Measurements from ENCODE around the gene RPH3AL.
"Not testable (repeated sequence)": the region's sequence is repeated elsewhere in the genome, so short reads cannot be mapped to it uniquely, and the experiment has no call there.

The RPH3AL gene

GRCh38 chr17:335691-336090, 16.9 kb downstream of the RPH3AL start:
- no peak for DNase-seq

DNA sequence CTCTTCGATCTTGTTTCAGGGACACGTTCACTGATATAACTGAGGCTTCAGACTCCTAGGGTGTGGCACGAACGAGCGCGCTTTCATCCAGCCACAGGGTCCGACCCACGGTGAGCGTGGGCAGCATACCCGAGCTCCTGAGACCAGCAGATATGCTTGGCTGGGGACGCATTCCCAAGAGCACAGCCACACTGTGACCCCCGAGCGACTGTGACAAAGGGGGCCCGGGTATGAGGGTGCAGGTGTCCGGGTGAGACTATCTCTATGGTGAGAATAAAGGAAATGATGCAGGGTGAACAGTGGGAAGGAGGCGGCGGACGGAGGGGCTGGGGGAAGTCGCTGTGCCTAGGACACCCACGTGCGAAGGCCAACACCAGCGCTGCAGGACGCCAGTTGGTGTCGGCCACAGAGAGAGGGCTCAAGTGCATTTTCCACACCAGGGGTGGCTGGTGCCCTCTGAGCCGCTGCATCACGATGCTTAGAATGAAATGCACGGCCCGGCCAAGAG, 17.6 kb downstream of the RPH3AL start:
- DNase-seq = no peak

GRCh38 chr17:333626-334396, 18.8 kb downstream of the RPH3AL start:
- DNase-seq = peak; percentile 70

GRCh38 chr17:332558-333322, 19.9 kb downstream of the RPH3AL start:
- DNase-seq = no peak

DNA sequence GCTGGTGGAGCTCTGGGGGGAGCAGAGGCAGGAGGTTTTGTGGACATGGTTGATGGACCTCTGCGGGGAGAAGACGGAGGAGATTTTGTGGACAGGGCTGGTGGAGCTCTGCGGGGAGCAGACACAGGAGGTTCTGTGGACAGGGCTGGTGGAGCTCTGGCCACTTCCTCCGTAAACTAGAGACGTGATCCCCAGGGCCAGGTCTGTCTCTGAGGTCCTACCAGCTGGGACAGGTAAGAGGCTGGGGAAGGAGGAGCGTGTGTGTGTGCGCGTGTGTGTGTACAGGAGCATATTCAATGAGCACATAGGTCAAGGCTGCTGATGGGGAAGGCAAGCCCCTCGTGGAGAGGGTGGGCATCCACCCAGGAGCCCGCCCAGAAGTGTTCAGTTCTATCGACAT, 20.6 kb downstream of the RPH3AL start:
- DNase-seq = peak; percentile 17

GRCh38 chr17:330993-331701, 21.5 kb downstream of the RPH3AL start:
- no peak for DNase-seq

DNA sequence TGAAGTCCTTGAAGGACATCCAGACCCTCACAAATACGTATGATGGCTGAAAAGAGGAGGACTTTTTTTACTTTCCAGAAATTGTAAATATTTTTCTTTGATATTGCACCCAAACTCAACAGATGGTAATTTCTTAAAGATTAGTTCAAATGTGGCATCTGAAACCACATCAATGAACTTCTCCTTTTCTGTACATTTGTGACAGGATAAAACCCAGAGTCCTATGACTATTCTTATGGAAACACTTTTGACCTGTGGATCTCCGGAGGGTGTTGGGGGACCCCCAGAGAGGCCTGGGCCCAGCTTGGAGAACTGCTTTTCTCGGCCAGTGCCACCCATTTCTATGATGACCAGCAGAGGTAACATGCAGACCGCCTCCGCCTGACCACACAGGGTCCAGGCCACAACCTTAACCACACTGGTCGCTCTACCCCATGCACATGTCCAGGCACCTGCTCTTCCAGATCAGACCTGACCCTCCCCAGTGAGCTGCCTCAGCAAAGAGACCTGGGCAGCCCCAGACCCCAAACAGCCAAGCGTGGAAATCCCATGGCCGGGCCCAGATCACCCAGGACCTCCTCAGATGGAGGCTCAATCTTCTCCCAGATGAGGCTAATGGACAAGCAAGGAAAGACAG, 22.7 kb downstream of the RPH3AL start:
- peak; percentile 11 for DNase-seq

GRCh38 chr17:327971-328370, 24.6 kb downstream of the RPH3AL start:
- DNase-seq = peak; percentile 10

DNA sequence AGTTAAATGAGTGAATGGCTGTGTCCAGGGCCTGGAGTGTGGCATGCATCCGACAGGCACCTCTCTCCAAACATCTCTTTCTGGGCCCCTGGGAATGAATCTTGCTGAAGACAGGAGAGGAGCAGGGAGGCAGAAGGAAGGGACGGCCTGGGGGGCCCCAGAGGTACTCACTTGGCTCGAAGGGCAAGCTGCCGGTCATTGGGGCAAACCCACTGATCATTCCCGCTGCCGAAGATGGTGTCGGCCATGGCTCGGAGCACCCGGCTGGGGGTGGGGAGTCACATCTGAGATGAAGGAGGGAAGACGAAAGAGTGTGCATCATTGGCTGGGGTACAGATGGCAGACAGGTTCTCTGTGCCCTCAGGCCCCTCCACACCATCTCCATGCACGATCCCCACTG, 25.3 kb downstream of the RPH3AL start:
- DNase-seq = peak; percentile 26

DNA sequence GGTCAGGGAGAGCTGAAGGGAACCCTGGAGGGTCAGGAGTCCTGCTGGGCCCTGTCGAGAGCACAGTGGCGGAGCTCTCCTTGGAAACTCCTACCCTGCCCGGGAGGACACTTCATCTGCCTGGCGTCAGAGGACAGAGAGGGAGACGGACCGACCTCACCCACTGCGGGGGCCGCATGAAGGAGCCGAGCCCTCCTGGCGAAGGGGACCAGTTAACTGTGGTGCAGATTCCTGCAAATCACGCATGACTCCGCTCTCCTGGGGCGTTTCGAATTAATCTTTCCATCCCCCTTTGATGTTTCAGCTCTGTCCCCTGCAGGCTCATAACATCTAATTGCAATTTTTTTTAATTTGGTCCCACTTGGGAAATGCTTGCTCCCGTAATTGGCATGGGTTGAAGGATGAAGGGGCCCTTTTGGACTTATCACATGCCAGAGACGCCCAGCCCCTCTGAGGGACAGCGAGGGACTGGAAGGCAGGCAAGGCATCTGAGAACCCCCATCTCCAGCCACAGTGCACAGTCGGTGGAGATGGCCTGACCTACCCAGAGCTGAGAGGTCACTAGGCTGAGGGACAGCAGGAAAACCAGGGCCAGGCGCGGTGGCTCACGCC, 26.5 kb downstream of the RPH3AL start:
- DNase-seq = no peak

- DNase-seq = peak; percentile 23
These were observed 27.2 kb downstream of the RPH3AL start for GRCh38 chr17:325270-326009.

DNA sequence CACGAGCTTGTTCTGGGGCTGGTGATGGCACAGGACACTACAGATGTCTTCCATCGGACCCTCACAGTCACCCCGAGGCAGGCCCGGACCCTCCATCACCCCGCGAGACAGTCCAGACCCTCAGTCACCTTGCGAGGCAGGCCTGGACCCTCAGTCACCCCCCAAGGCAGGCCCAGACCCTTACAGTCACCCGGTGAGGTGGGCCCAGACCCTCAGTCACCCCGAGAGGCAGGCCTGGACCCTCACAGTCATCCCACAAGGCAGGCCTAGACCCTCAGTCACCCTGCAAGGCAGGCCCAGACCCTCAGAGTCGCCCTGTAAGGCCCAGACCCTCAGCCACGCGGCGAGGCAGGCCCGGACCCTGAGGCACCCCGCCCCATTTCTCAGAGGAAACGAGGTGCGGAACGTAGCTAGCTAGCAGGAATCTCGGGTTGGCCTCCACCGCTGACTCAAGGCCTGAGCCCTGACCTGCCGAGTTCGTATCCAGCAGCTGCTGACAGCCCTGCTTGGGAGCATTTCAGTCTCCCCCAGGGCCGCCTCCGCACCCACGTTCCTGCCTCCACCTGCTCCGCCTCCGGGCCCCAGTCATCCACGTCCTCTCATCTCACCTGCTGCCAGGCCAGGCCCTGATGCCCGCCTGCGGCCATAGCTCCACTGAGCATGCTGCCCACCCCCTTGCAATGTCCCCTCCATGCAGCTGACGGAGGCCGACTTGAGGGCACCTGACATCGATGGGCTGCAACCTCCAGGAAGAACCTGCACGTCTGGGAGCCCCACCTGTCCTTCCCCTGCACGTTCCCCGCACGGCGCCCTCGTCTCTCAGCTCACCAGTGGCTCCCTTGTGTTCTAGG, 28.7 kb downstream of the RPH3AL start:
- DNase-seq = peak; percentile 19

DNA sequence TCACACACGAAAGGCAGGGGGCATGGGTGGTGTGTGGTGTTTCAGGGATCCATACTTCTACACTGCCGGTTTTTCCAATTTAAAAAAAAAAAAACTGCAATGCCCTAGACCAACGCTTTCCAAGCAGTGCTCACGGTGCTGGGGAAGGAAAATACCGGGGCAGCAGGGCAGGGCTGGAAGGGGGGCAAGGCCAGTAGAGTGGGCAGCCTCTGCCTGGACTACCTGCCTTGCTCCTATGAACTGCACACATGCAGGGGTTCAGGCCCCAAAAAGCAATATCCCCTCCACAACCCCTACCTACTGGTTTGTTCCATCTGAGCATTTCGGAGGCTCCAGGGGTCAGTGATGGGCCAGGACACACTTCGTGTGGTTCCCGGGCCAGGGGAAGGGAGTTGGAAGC, 29.4 kb downstream of the RPH3AL start:
- peak; percentile 8 for DNase-seq

- peak; percentile 22 for DNase-seq
These were observed 30.4 kb downstream of the RPH3AL start for GRCh38 chr17:322006-322780.

DNA sequence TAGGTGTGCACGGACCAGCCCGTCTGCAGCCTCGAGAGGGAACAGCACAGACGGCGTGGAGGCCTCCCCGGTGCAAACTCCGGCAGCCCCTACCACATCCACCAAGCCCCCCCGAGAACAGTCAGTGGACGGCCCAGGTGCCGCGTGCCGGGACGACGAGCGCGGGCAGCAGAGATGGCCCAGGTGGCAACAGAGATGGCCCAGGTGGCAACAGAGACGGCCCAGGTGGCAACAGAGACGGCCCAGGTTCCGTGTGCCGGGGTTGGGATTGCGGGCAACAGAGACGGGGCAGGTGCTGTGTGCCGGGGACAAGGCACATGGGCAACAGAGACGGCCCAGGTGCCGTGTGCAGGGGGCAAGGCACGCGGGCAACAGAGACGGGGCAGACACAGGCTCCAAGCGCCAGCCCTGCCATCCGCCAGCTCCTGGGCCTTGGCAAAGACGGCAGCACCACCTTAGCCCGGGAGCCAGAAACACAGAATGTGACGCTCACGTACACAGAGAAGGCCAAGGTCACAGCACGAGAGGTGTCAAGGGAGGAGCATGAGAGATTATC, 31.1 kb downstream of the RPH3AL start:
- DNase-seq = no peak

DNA sequence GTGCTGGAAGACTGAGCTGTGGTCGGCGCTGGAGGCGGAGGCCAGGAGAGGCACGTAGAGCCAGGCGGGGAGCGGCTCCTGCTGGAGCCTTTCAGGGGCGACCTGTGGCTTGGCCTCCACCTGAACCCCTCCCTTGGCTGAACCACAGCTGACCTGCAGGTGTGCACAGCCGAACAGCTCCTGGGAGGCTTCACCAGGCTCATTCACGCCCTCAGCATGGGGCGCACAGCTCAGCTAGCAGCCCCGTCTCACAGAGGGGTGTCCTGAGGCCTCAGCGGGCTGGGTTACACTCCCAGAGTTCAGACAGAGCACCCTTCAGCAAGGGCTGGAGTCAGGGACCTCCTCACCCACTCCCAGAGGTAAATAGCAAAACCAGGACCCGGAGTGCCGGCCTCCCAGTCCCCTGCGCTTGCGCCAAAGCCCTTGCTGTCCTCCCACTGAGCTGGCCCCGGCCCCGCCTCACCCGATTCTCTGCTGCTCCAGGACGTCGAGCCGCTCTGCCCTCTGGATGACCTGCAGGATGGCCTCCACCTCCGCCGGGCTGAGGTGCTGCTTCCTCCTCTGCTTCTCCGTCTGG, 31.7 kb downstream of the RPH3AL start:
- DNase-seq = peak; percentile 38

- DNase-seq = peak; percentile 13
These were observed 32.5 kb downstream of the RPH3AL start for GRCh38 chr17:320139-320538.

DNA sequence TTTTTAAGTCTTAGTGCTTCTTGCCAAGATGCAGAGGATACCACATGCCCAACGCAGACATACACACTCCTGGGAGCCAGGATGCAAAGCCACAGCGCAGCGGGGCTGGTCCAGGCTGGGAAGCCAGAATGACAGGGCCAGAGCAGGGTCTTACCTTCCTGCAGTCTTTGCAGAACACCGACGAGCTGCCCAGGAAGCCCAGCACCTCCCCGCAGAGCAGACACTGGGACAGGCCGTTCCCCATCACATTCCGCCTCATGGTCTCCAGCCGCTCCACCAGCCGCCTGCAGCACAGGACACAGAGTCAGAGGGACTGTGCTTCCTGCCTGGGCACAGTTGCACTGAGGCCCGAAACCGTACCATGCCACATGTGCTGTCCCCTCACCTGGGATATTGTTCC, 33.3 kb downstream of the RPH3AL start:
- DNase-seq = peak; percentile 20

DNA sequence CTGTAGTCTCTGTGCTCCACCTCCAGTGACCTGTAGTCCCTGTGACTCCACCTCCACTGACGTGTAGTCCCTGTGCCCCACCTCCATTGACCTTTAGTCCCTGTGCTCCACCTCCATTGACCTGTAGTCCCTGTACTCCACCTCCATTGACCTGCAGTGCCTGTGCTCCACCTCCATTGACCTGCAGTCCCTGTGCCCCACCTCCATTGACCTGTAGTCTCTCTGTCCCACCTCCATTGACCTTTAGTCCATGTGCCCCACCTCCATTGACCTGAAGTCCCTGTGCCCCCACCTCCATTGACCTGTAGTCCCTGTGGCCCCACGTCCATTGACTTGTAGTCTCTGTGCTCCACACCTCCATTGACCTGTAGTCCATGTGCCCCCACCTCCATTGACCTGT, 35.5 kb downstream of the RPH3AL start:
- not testable (repeated sequence) for DNase-seq
